ENCODE data around the gene RSBN1L.
A peak's percentile ranks its signal among the peaks of the same experiment; 100 is the strongest.
"Not testable (repeated sequence)": the region's sequence is repeated elsewhere in the genome, so short reads cannot be mapped to it uniquely, and the experiment has no call there.

The RSBN1L gene

GRCh38 chr7:77690289-77690688 is 6.0 kb upstream of the RSBN1L start:
- DNase-seq: no peak

DNA sequence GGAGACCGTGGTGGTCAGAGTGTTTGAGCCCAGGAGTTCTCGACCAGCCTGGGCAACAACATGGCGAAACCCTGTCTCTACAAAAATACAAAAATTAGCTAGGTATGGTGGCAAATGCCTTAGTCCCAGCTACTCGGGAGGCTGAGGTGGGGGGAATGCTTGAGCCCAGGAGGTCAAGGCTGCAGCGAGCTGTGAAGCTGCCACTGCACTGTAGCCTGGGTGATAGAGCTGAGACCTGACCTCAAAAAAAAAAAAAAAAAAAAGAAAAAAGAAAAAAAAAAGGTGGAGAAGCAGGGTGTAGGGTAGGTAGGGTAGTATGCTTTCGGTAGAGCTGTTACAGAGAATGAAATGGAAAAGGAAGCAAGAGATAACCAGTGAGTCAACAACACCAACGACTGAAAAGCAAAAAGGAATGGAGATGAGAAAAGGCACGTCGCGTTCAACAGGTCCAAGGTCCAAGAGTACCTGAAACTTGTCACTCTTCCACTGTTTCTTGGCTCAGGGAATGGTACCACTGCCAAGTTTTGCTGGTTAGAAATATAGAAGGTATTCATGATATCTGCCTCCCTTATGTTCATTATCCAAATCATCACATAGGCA is 4.3 kb upstream of the RSBN1L start:
- no peak for DNase-seq

GRCh38 chr7:77693830-77694583 is 2.3 kb upstream of the RSBN1L start:
- no peak for DNase-seq

DNA sequence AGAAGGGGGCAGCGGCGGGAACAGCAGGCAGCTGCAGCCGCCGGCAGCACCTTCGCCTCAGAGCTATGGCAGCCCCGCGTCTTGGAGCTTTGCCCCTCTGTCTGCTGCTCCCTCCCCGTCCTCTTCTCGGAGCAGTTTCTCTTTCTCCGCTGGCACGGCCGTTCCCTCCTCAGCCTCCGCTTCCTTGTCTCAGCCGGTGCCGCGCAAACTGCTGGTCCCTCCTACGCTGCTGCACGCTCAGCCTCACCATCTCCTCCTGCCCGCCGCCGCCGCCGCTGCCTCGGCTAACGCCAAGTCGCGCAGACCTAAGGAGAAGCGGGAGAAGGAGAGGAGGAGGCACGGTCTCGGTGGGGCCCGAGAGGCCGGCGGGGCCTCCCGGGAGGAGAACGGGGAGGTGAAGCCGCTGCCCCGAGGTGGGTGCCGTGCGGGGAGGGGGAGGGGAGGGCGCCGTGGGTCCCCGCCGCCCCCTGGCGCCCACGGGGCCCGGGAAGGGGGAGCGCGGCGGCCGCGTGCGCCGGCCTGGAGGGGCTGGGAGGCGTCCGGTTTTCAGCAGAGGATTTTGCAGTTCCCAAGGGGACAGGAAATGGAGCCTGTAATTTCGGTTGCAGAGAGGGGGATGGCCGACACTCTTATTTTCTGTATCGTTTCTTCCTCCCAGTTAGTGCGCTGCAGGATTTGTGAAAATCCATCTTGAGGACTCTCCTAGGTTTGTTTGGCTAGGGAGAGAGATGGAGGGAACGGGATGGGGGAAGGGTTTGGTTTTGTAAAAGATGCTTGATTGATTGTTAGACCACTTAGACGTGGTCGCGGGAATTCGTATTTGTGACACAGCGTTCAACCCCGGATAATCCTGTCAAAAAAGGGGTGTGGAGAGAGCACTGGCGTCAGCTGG is 630 bp downstream of the RSBN1L start:
- peak; percentile 65 for DNase-seq

- peak; percentile 76 for DNase-seq
These were observed 1.2 kb downstream of the RSBN1L start for GRCh38 chr7:77697535-77697831.

GRCh38 chr7:77698042-77698625 is 1.9 kb downstream of the RSBN1L start:
- DNase-seq: peak; percentile 51

GRCh38 chr7:77699056-77699455 is 2.8 kb downstream of the RSBN1L start:
- DNase-seq: no peak

- DNase-seq: no peak
These were observed 6.3 kb downstream of the RSBN1L start for GRCh38 chr7:77702513-77702912.

DNA sequence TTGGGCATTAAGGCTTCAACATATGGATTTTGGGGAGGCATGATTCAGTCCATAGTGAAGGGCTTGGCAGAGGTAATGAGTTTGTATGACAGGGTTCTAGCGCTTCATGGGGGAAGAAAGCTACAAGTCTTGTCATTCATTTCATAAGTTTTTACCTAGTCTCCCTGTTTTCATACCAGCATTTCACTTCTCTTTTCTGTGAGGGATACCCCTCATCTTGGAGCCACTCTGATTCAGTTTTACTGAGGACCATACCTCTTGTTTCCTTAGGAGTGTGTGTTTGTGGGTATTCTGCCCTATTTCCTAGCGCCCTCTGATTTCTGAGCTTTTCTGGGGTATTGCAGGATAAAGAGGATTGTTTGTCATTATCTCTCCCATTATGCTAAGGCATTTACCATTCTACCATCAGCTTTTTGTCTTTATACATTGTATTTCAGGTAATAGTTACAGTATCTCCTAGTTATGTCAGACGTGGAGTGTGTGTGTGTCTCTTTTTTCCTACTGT is 6.8 kb downstream of the RSBN1L start:
- peak; percentile 21 for DNase-seq

GRCh38 chr7:77703669-77704068 is 7.4 kb downstream of the RSBN1L start:
- DNase-seq: not testable (repeated sequence)

DNA sequence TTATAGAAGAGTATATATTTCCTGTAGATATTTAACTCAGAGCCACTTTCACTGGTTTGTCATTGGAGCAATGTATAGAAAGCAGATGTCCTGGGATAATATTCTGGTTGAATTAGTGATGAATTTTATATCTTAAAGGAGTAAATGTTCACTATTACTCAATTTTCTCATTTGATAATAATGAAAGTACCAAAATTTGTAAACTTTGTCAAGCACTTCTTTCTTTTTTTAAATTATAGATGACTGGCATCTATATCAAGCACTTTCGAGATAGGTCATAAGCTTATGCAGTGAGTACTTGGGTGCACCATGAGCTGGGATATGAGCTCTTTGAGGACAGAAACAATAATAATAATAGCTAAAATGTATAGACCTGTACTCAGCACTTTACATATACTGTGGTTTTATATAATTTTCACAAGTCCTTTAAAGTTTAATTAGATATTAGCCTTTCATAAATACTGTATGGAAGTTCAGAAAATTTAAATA is 11.3 kb downstream of the RSBN1L start:
- DNase-seq: no peak

GRCh38 chr7:77710067-77710466 is 13.8 kb downstream of the RSBN1L start:
- DNase-seq: no peak

DNA sequence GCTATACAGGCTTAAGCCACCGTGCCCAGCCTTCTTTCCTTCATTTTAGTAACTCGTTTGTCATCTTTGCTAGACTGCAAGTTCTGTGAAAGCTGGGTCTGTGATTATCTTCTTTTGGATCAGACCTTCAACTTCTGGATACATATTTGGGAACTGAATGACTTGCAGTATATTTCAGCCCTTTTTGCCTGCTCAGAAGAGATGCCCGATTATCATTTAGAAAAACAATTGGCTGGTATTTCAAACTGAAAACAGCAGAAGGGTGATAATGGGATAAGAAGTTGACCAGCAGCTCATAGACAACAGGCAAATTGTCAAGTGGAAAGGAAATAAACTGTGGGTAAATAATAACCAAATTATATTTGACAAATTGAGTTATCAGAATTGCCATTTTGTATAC is 14.6 kb downstream of the RSBN1L start:
- peak; percentile 54 for DNase-seq

- DNase-seq: peak; percentile 49
These were observed 17.9 kb downstream of the RSBN1L start for GRCh38 chr7:77714195-77714594.

DNA sequence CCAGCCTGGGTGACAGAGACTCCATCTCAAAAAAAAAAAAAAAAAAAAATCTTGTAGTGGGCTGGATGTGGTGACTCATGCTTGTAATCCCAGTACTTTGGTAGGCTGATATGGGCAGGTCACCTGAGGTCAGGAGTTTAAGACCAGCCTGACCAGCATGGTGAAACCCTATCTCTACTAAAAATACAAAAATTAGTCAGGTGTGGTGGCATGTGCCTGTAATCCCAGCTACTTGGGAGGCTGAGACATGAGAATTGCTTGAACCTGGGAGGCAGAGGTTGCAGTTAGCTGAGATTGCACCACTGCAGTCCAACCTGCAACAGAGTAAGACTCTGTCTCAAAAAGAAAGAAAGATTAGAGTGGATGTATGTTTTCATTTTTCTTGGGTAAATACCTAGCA is 18.7 kb downstream of the RSBN1L start:
- DNase-seq: peak; percentile 60

DNA sequence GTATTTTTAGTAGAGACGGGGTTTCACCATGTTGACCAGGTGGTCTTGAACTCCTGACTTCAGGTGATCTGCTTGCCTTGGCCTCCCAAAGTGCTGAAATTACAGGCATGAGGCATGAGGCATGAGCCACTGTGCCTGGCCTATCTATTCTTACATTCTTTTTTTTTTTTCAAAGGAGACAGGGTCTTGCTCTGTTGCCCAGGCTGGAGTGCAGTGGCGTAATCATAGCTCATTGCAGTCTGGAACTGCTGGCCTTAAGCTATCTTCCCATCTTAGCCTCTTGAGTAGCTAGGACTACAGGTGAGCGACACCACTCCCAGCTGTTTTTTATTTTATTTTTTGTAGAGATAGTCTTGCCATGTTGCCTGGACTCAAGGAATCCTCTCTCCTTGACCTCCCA is 20.5 kb downstream of the RSBN1L start:
- no peak for DNase-seq

DNA sequence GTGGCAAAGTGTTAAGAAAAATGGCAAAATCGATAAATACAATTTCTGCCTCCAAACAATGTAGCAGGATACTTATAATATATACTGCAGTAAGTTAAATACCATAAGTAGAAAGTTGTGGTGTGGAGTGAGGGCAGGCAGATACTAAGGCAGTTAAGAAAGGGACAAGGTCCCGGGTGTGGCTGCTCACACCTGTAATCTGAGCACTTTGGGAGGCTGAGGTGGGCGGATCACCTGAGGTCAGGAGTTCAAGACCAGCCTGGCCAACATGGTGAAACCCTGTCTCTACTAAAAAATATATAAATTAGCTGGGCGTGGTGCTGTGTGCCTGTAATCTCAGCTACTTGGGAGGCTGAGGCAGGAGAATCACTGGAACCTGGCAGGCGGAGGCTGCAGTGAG is 21.3 kb downstream of the RSBN1L start:
- not testable (repeated sequence) for DNase-seq

DNA sequence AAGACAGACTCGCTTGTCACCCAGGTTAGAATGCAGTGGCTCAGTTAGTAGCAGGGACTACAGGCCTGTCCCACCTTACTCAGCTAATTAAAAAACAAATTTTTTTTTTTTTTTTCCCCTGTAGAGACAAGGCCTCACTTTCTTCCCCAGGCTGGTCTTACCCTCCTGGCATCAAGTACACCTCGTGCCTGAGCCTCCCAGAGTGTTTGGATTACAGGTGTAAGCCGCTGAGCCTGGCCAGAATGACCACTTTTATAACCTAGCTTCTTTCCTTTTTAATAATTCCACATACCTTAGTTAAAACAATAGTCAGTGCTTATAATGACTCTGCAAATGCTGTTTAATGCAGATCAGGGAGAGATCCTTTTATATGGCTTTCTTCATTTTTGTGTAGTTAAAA is 31.3 kb downstream of the RSBN1L start:
- no peak for DNase-seq

- peak; percentile 92 for DNase-seq
These were observed 31.9 kb downstream of the RSBN1L start for GRCh38 chr7:77727936-77728701.

GRCh38 chr7:77729574-77730348 is 33.5 kb downstream of the RSBN1L start:
- DNase-seq: no peak

GRCh38 chr7:77731716-77732115 is 35.5 kb downstream of the RSBN1L start:
- no peak for DNase-seq
